Calu3 (cell line): ENCODE results near the gene XRRA1. TPM values are rescaled to one million over a fixed set of nuclear protein-coding genes. Genes with fewer than 3 reads are reported as not detected.

Experiments
- BruUV-seq: library from RNA; stranded (reverse); fragments of 400-500 nt; replicated peaks from 2 replicates; lab custom pipeline; 2021; lab: Mats Ljungman, UMichigan
- CTCF ChIA-PET: fragments of 300-600 bp; sonication (Branson Sonifier 250); formaldehyde crosslinking; loops from one replicate; lab custom pipeline; 2022; ENCODE audit warnings: antibody characterized with exemption; lab: Charles Lee
- DNase-seq: peaks from one replicate; pipeline ENCODE4 v3.0.0; 2022
- H3K27ac Mint-ChIP-seq: one replicate; pipeline ENCODE4 v1.8.0; 2022; ENCODE audit warnings: mixed read lengths; ENCODE audit not compliant: unreplicated experiment
- H3K27me3 Mint-ChIP-seq: one replicate; pipeline ENCODE4 v1.8.0; 2022; ENCODE audit warnings: mixed read lengths; ENCODE audit not compliant: unreplicated experiment
- H3K36me3 Mint-ChIP-seq: one replicate; pipeline ENCODE4 v1.8.0; 2022; ENCODE audit warnings: mild to moderate bottlenecking, moderate library complexity, mixed read lengths; ENCODE audit not compliant: insufficient read depth, unreplicated experiment
- H3K4me1 Mint-ChIP-seq: one replicate; pipeline ENCODE4 v1.8.0; 2022; ENCODE audit warnings: mild to moderate bottlenecking, low read depth, mixed read lengths; ENCODE audit not compliant: unreplicated experiment
- H3K4me3 Mint-ChIP-seq: one replicate; pipeline ENCODE4 v1.8.0; 2022; ENCODE audit warnings: mild to moderate bottlenecking, low read depth, moderate library complexity, mixed read lengths; ENCODE audit not compliant: unreplicated experiment
- H3K9me3 Mint-ChIP-seq: one replicate; pipeline ENCODE4 v1.8.0; 2022; ENCODE audit warnings: low read depth, mixed read lengths; ENCODE audit not compliant: unreplicated experiment
- intact Hi-C: fragments of 100-400 bp; cut with micrococcal nuclease; formaldehyde crosslinking; loops from one replicate; pipeline ENCODE4 v1.10.0; 2022; ENCODE audit not compliant: unreplicated experiment
- total RNA-seq: library from RNA; stranded (reverse); gene quantifications from 2 replicates; pipeline ENCODE4 v1.2.3, GENCODE V29; 2022
- TF ChIP-seq, protein P1 (sequence below): fragments of 200-600 bp; IDR thresholded peaks from one replicate; pipeline ENCODE4 v1.8.0; 2022; ENCODE audit warnings: antibody characterized with exemption; ENCODE audit not compliant: unreplicated experiment

Gene XRRA1
- total RNA-seq, 1 experiment from 2014 or later: 20.1 TPM

DNA sequence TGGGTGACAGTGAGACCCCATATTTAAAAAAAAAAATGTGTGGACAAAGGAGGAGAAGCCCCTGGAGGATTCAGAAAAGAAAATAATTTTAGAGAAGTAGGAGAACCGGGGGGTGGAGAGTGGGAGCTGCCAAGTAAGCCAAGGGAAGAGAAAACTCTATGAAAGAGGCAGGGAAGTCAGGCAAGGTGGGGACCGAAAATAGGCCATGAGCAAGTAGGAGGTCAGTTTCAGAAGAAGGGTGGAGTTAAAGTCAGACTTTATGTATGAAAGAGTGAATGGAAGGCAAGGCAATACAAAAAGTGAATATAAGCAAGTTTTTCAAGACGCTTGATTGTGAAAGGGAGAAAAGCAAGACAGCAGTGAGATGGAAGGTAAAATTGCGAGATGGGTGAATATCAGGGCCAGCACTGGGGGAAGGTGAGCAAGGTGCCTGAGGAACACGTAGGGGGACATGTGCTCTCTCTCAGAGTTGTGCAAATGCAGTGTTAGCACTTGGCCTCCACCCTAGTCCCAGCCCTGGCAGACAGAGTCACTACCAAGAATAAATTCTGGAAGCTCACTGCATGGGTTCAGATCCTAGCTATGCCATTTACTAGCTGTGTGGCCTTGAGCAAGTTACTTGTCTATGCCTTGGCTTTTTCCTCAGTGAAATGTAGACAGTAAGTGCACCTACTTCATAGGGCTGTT lies 6.7 kb downstream of the XRRA1 start:
- no peak overlapping the region for H3K4me3 Mint-ChIP-seq
- no peaks in the 10 kb centered on the region for H3K9me3 Mint-ChIP-seq

DNA sequence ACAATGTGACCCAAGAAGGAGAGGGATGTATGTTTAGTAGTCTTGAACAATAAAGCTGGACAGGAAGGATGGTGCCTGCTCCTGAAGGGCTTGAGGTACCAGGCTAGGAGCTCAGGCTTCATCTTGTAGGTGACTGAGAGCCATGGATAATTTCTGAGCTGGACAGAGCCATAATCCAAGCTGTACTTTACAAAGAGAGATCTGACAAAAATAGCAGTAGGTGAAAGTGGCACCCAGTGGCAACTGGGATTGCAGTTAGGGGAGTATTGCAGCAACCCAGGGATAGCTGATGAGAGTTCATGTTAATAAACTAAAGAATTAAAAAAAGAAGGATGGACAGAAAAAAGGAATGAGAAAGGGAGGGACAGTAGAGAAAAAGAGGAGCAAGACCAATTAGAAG lies 7.4 kb downstream of the XRRA1 start:
- CTCF ChIA-PET: no interaction called here
- no peak for DNase-seq
- Mint-ChIP-seq H3K9me3 (no peaks in the 10 kb centered on the region), H3K4me1 (no peaks in the 10 kb centered on the region), H3K4me3 (no peak overlapping the region), H3K36me3 (no peaks in the 10 kb centered on the region), H3K27ac (no peak overlapping the region), H3K27me3 (no peaks in the 10 kb centered on the region)
- TF ChIP-seq, protein P1, sequence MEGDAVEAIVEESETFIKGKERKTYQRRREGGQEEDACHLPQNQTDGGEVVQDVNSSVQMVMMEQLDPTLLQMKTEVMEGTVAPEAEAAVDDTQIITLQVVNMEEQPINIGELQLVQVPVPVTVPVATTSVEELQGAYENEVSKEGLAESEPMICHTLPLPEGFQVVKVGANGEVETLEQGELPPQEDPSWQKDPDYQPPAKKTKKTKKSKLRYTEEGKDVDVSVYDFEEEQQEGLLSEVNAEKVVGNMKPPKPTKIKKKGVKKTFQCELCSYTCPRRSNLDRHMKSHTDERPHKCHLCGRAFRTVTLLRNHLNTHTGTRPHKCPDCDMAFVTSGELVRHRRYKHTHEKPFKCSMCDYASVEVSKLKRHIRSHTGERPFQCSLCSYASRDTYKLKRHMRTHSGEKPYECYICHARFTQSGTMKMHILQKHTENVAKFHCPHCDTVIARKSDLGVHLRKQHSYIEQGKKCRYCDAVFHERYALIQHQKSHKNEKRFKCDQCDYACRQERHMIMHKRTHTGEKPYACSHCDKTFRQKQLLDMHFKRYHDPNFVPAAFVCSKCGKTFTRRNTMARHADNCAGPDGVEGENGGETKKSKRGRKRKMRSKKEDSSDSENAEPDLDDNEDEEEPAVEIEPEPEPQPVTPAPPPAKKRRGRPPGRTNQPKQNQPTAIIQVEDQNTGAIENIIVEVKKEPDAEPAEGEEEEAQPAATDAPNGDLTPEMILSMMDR: no peak
- no TSS peak for BruUV-seq
- intact Hi-C loops: no loop called here

More for the DNA sequence above, 6.7 kb downstream of the XRRA1 start:
- Mint-ChIP-seq H3K36me3 (no peaks in the 10 kb centered on the region), H3K4me1 (no peaks in the 10 kb centered on the region), H3K27me3 (no peaks in the 10 kb centered on the region), H3K27ac (no peak overlapping the region)
- no TSS peak for BruUV-seq
- TF ChIP-seq, protein P1: no peak
- CTCF ChIA-PET: no interaction called here
- DNase-seq: no peak
- intact Hi-C loops: no loop called here

DNA sequence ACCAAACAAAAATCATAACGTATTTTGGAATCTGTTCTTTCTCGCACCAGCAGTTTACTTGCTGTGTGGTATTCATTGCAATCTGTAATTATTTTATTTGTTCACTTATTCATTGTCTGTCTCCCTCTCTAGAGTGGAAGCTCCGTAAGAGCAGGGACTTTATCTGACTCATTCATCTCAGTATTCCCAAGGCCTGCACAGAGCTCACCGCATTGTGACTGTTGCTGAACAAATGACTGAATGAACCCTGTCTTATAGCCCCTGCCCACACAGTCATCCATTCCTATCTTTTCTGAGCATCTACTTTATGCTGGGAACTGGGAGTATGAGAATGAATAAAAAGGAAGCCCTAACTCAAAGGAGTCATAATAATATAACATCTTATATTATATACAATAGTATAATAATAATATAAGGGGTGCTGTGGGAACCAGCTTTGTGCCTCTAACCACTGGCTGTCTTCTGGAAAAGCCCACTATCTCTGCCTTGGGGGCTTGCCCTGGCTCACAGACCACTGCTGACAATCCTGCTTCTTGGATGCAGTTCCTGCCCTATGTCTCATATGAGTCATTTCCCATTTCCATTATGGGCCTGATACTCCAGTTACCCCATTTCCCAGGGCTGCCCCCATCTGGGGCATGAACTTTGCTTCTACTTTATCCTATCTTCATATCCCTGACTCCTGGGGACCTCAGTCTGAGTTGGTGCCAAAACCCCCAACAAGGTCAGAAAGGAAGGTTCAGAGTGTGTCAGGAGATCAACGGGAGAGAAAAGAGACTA lies 11.0 kb downstream of the XRRA1 start:
- CTCF ChIA-PET: no interaction called here
- H3K27me3 Mint-ChIP-seq: no peaks in the 10 kb centered on the region
- intact Hi-C loops: no loop called here
- no peaks in the 10 kb centered on the region for H3K4me1 Mint-ChIP-seq
- BruUV-seq: no TSS peak
- no peak overlapping the region for H3K4me3 Mint-ChIP-seq
- no peak for DNase-seq
- H3K9me3 Mint-ChIP-seq: no peaks in the 10 kb centered on the region
- no peaks in the 10 kb centered on the region for H3K36me3 Mint-ChIP-seq
- no peak overlapping the region for H3K27ac Mint-ChIP-seq
- TF ChIP-seq, protein P1: no peak

DNA sequence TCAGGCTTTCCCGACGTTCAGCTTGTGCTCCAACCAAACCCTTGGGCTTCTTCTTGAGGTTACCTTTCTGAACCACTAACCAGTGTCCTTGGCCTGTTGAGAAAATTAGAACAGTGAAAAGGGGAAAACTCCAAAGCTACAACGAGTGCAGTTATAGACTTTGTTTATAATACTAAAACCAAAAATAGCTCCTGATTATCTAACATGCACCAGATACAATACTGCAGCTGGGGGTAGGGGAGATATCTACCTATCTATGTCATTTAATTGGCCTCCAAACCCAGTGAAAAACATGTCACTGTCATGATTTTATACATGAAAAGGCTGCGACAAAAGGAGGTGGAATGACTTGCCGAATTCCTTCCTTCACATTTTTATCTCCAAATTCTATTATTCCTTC lies 11.9 kb downstream of the XRRA1 start:
- Mint-ChIP-seq H3K27me3 (no peaks in the 10 kb centered on the region), H3K4me3 (no peak overlapping the region), H3K9me3 (no peaks in the 10 kb centered on the region), H3K4me1 (no peaks in the 10 kb centered on the region), H3K36me3 (no peaks in the 10 kb centered on the region), H3K27ac (no peak overlapping the region)
- BruUV-seq: no TSS peak
- DNase-seq: no peak
- intact Hi-C loops: no loop called here
- CTCF ChIA-PET: no interaction called here
- TF ChIP-seq, protein P1: no peak
